Skeletal muscle satellite cell (primary cell): Measurements from ENCODE around the gene SRSF4.

Source experiments
- H3K27me3 ChIP-seq: 2 replicates; pipeline ENCODE4 v1.7.0; 2013; ENCODE audit warnings: low read length; ENCODE audit not compliant: control insufficient read depth, insufficient read depth
- H3K36me3 ChIP-seq: 2 replicates; pipeline ENCODE4 v1.7.0; 2013; ENCODE audit warnings: mild to moderate bottlenecking, control low read depth, low read length; ENCODE audit not compliant: insufficient read depth
- H3K4me1 ChIP-seq: 2 replicates; pipeline ENCODE4 v1.7.0; 2013; ENCODE audit warnings: low read length; ENCODE audit not compliant: control insufficient read depth, insufficient read depth
- H3K4me2 ChIP-seq: 2 replicates; pipeline ENCODE4 v1.7.0; 2013; ENCODE audit warnings: mild to moderate bottlenecking, low read length
- H3K4me3 ChIP-seq: 2 replicates; pipeline ENCODE4 v1.7.0; 2013; ENCODE audit warnings: low read length
- H3K9ac ChIP-seq: 2 replicates; pipeline ENCODE4 v1.7.0; 2013; ENCODE audit warnings: mild to moderate bottlenecking, low read depth, low read length, moderate library complexity
- H3K9me3 ChIP-seq: replicated peaks from 2 replicates; pipeline ENCODE4 v1.7.0; 2013; ENCODE audit warnings: mild to moderate bottlenecking, control low read depth, low read length

The SRSF4 gene

GRCh38 chr1:29217633-29218032 lies 35.9 kb upstream of the SRSF4 start:
- no peaks in the 10 kb centered on the region for H3K9me3 ChIP-seq
- no peaks in the 10 kb centered on the region for H3K27me3 ChIP-seq
- no peak overlapping the region for H3K4me3 ChIP-seq
- peaks cover 4% of the 10 kb centered on the region for H3K4me1 ChIP-seq
- H3K4me2 ChIP-seq, result no peak overlapping the region
- peaks cover 23% of the 10 kb centered on the region for H3K36me3 ChIP-seq
- H3K9ac ChIP-seq, result no peak overlapping the region

DNA sequence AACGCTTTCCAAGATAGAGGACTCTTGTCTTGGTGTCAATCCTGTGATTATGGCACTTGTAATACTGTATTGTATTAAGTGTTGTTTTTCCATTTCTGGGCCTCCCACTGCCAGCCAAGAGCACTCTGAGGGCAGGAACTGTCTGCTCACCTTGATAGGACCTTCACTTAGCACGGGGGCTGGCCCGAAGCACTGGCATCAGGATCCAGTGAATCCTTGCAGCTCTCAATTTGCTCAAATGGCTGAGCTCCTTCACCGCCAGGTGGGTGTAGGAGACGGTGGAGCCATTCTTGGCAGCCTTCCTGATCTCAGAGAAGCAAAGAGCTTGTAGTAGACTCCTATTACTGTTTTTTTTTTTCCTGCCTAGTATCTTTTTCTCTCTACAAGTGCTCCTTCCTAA lies 31.4 kb upstream of the SRSF4 start:
- no peaks in the 10 kb centered on the region for H3K27me3 ChIP-seq
- H3K4me1 ChIP-seq, result peaks cover 16% of the 10 kb centered on the region
- no peak overlapping the region for H3K4me2 ChIP-seq
- H3K9ac ChIP-seq, result no peak overlapping the region
- H3K9me3 ChIP-seq, result no peaks in the 10 kb centered on the region
- peaks cover 30% of the 10 kb centered on the region for H3K36me3 ChIP-seq
- H3K4me3 ChIP-seq, result no peak overlapping the region

- no peak overlapping the region for H3K4me3 ChIP-seq
- H3K36me3 ChIP-seq, result peaks cover 28% of the 10 kb centered on the region
- H3K9ac ChIP-seq, result no peak overlapping the region
- no peaks in the 10 kb centered on the region for H3K9me3 ChIP-seq
- no peak overlapping the region for H3K4me2 ChIP-seq
- H3K4me1 ChIP-seq, result peaks cover 12% of the 10 kb centered on the region
- H3K27me3 ChIP-seq, result no peaks in the 10 kb centered on the region
Measured at GRCh38 chr1:29211086-29212030, 29.7 kb upstream of the SRSF4 start.

GRCh38 chr1:29210278-29211085 lies 28.8 kb upstream of the SRSF4 start:
- no peak overlapping the region for H3K4me3 ChIP-seq
- H3K4me2 ChIP-seq, result no peak overlapping the region
- H3K9me3 ChIP-seq, result no peaks in the 10 kb centered on the region
- no peaks in the 10 kb centered on the region for H3K27me3 ChIP-seq
- peaks cover 12% of the 10 kb centered on the region for H3K4me1 ChIP-seq
- peaks cover 30% of the 10 kb centered on the region for H3K36me3 ChIP-seq
- H3K9ac ChIP-seq, result no peak overlapping the region

DNA sequence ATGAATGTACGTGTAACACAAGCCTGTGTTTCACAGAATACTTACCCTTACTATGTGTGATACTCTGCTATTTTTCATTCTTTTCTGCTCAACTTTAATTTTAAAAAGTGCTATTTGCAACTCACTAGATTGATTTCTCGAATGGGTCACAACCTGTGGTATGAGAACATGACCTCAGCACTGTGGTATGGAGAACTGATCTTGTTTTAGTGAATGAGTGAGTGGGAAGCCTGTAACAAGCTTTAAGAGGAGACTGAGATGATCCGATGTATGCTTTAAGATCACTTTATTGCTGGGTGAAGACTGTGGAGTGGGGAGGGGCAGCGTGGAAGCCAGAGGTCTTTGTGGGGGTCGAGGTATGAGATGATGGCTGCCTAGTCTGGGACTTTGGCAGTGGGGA lies 27.5 kb upstream of the SRSF4 start:
- H3K9ac ChIP-seq, result no peak overlapping the region
- no peaks in the 10 kb centered on the region for H3K9me3 ChIP-seq
- peaks cover 12% of the 10 kb centered on the region for H3K4me1 ChIP-seq
- peak overlapping the region; percentile 25 for H3K4me2 ChIP-seq
- H3K36me3 ChIP-seq, result peaks cover 24% of the 10 kb centered on the region
- no peak overlapping the region for H3K4me3 ChIP-seq
- no peaks in the 10 kb centered on the region for H3K27me3 ChIP-seq

GRCh38 chr1:29208442-29208841 lies 26.7 kb upstream of the SRSF4 start:
- Histone ChIP-seq H3K4me1 (peaks cover 12% of the 10 kb centered on the region), H3K9ac (no peak overlapping the region), H3K36me3 (peaks cover 21% of the 10 kb centered on the region), H3K27me3 (no peaks in the 10 kb centered on the region), H3K9me3 (no peaks in the 10 kb centered on the region), H3K4me3 (no peak overlapping the region), H3K4me2 (no peak overlapping the region)

DNA sequence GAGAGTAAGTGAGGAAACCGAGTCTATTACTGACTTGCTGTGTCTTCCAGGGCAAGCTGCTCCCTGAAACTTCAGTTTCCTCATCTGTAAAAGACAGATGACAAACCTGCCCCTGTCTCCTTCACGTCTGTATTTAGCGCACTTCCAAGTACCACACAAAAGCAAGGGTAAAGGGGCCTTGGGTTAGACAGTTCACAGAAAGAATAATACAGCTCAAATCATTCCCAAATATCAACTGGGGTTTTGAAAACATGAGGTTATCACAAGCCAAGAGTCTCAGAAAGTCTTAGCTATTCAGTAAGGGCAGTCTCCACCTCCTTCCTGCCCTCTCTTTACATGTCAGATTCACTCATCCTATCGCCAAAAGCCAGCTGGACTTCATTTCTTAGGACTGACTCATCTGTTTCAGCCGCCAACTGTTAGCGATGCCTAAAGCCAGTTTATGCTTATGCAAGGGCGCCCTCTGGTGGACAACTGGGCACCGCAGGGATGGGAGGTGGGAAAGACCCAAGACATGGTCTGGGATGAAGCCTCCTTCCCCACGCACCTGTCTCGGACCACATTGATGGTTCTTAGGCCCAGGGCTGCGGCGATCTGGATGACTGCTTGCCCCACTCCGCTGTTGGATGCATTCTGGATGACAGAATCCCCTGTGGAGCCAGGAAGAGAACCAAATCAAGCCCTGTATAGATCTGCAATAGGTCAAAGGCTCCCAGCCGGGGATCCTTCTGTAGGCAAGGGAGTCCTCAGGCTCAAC lies 21.1 kb upstream of the SRSF4 start:
- peak overlapping the region; percentile 34 for H3K4me3 ChIP-seq
- peak overlapping the region; percentile 71 for H3K4me2 ChIP-seq
- peak overlapping the region; percentile 56 for H3K9ac ChIP-seq
- H3K36me3 ChIP-seq, result peaks cover 27% of the 10 kb centered on the region
- H3K9me3 ChIP-seq, result no peaks in the 10 kb centered on the region
- H3K27me3 ChIP-seq, result no peaks in the 10 kb centered on the region
- peaks cover 8% of the 10 kb centered on the region for H3K4me1 ChIP-seq

DNA sequence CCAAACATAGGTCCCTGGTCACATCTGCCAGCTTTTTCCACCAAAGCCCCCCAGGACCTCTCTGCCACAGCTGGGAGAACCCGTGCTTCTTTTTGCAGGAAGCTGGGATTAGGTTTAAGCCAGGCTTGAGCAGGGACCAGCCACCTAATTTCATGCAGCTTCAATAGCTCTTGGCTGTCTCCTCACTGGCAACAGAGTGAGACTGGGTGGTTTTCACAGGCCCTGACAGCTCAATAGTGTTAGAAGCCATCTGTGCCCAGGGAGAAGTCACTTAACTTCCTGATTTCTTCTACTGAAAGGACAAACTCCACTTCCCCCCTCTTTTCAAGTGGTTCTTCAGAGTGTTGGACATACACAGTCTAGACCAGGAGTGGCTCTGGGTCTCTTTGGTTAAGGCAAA lies 20.4 kb upstream of the SRSF4 start:
- Histone ChIP-seq H3K4me2 (peak overlapping the region; percentile 71), H3K4me3 (no peak overlapping the region), H3K9ac (peak overlapping the region; percentile 56), H3K4me1 (peaks cover 13% of the 10 kb centered on the region), H3K27me3 (no peaks in the 10 kb centered on the region), H3K36me3 (peaks cover 27% of the 10 kb centered on the region), H3K9me3 (no peaks in the 10 kb centered on the region)

- H3K4me1 ChIP-seq, result peaks cover 16% of the 10 kb centered on the region
- no peaks in the 10 kb centered on the region for H3K27me3 ChIP-seq
- H3K4me2 ChIP-seq, result no peak overlapping the region
- H3K9me3 ChIP-seq, result no peaks in the 10 kb centered on the region
- peaks cover 27% of the 10 kb centered on the region for H3K36me3 ChIP-seq
- no peak overlapping the region for H3K4me3 ChIP-seq
- H3K9ac ChIP-seq, result no peak overlapping the region
Measured at GRCh38 chr1:29201595-29202051, 19.9 kb upstream of the SRSF4 start.

GRCh38 chr1:29200906-29201594 lies 19.4 kb upstream of the SRSF4 start:
- Histone ChIP-seq H3K27me3 (no peaks in the 10 kb centered on the region), H3K9me3 (no peaks in the 10 kb centered on the region), H3K36me3 (peaks cover 23% of the 10 kb centered on the region), H3K9ac (no peak overlapping the region), H3K4me3 (no peak overlapping the region), H3K4me1 (peaks cover 21% of the 10 kb centered on the region), H3K4me2 (no peak overlapping the region)
